Right kidney (tissue), 1 donor: ENCODE measurements around the gene BBS1.
A peak's percentile ranks its signal among the peaks of the same experiment; 100 is the strongest.

Experiments
- DNase-seq: peaks from one replicate; pipeline ENCODE4 v3.0.0-alpha.2; 2016

The BBS1 gene

GRCh38 chr11:66549696-66550095, 39.3 kb downstream of the BBS1 start:
- no peak for DNase-seq

GRCh38 chr11:66550887-66551286, 40.5 kb downstream of the BBS1 start:
- DNase-seq: no peak

- DNase-seq: no peak
These were observed 44.2 kb downstream of the BBS1 start for GRCh38 chr11:66554602-66555001.

GRCh38 chr11:66555416-66555815, 45.0 kb downstream of the BBS1 start:
- no peak for DNase-seq

GRCh38 chr11:66556086-66556485, 45.7 kb downstream of the BBS1 start:
- DNase-seq: no peak

GRCh38 chr11:66557733-66558326, 47.4 kb downstream of the BBS1 start:
- DNase-seq: no peak

- DNase-seq: no peak
These were observed 48.9 kb downstream of the BBS1 start for GRCh38 chr11:66559142-66559865.

- DNase-seq: no peak
These were observed 49.6 kb downstream of the BBS1 start for GRCh38 chr11:66559866-66560676.

GRCh38 chr11:66561178-66561974, 50.9 kb downstream of the BBS1 start:
- no peak for DNase-seq

- DNase-seq: no peak
These were observed 51.5 kb downstream of the BBS1 start for GRCh38 chr11:66561975-66562248.

GRCh38 chr11:66562275-66562674, 51.8 kb downstream of the BBS1 start:
- DNase-seq: no peak

GRCh38 chr11:66562907-66563583, 52.6 kb downstream of the BBS1 start:
- no peak for DNase-seq

GRCh38 chr11:66563832-66564231, 53.4 kb downstream of the BBS1 start:
- no peak for DNase-seq

- no peak for DNase-seq
These were observed 54.1 kb downstream of the BBS1 start for GRCh38 chr11:66564538-66564937.

- no peak for DNase-seq
These were observed 54.5 kb downstream of the BBS1 start for GRCh38 chr11:66564984-66565383.

- DNase-seq: no peak
These were observed 55.8 kb downstream of the BBS1 start for GRCh38 chr11:66566221-66566620.

- DNase-seq: no peak
These were observed 57.3 kb downstream of the BBS1 start for GRCh38 chr11:66567787-66568123.

GRCh38 chr11:66568124-66568916, 57.9 kb downstream of the BBS1 start, which contains the start of gene CTSF:
CTSF (minus strand) TSS chr11:66568606; CDS start chr11:66568486, 120 bp downstream.
- peak; percentile 83 for DNase-seq

- no peak for DNase-seq
These were observed 58.6 kb downstream of the BBS1 start for GRCh38 chr11:66569076-66569475.

- no peak for DNase-seq
These were observed 59.8 kb downstream of the BBS1 start for GRCh38 chr11:66570079-66570849.

GRCh38 chr11:66570850-66571180, 60.4 kb downstream of the BBS1 start:
- DNase-seq: no peak
